Ecto neural progenitor cell (in vitro differentiated cells): ENCODE results near the gene IPO9.
A peak's percentile ranks its signal among the peaks of the same experiment; 100 is the strongest.
"Not testable (repeated sequence)": the region's sequence is repeated elsewhere in the genome, so short reads cannot be mapped to it uniquely, and the experiment has no call there.

Experiments
- DNase-seq: peaks from one replicate; pipeline ENCODE4 v3.0.0-alpha.2; 2018; ENCODE audit warnings: low spot score

Gene IPO9

DNA sequence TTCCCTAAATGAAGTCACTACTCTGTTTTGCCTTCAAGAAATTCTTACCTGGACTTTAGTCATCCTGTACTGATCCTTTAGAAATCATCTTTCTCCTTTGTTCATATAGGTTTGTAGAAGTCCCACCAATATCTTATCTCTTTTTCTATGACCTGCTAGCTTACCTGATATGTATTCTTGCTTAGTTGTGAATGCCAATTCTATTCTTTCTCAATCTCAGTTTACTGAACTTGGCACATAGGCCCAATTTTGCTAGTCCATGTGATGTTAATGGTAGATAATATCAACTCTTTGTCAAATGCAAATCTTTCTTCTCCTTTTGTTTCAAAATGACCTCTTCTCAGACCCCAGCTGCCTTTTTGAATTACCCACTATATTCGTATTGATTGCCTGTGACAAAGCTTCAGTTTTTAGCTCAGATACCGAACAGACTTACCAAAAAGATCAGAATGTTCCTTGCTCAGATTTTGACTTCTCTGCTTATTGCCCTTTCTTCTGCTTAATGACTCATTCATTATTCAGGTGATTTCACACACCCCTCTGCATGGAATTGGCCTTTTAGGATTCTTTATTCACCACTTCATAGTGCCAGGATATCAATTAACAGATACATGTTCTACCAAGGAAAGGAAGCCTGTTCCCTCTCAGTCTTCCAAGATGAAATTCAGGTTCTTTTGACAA lies 20.6 kb downstream of the IPO9 start:
- no peak for DNase-seq

DNA sequence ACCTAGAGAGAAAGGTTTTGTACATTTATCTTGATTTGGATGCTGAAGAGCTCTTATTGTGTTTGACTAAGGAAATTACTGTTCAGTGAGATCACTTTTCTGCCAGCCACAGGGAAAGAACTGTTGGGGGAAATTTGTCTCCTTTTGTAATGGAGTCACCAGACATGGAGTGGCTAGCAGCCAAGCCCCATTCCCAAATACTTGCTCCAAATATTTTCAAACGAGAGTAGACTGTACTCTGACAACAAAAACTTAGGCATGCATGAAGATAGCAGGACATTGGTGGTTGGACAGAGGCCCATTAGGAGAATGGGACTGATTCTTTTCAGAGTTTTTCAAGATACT lies 21.1 kb downstream of the IPO9 start:
- no peak for DNase-seq

DNA sequence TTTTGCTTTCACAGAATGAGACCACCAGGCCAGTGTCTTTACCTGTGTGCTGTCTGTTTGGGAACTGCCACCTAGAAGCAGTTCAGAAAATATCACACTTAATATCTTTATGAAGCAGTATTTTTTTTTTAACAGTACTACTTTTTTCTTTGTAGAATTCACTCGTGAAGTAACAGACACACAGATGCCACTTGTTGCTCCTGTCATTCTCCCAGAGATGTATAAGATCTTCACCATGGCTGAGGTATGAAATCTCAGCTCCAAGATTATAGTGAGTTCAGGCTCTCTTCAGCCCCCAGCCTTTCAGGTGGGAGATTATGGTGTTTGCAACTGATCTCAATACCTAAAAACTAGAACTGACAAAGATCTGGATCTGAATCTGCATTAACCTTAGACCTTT lies 23.0 kb downstream of the IPO9 start:
- no peak for DNase-seq

DNA sequence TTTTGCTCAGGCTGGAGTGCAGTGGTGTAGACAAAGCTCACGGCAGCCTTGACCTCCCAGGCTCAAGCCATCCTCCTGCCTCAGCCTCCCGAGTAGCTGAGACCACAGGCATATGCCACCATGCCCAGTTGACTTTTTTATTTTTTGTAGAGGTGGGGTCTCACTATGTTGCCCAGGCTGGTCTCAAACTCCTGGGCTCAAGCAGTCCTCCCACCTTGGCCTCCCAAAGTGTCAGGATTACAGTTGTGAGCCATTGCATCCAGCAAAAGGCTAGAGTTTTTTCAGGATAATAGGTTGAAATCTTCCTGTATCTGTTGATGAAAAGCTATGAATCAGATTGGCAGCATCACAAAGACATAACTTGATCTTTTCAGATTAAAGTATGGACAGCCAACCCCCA lies 27.8 kb downstream of the IPO9 start:
- not testable (repeated sequence) for DNase-seq

DNA sequence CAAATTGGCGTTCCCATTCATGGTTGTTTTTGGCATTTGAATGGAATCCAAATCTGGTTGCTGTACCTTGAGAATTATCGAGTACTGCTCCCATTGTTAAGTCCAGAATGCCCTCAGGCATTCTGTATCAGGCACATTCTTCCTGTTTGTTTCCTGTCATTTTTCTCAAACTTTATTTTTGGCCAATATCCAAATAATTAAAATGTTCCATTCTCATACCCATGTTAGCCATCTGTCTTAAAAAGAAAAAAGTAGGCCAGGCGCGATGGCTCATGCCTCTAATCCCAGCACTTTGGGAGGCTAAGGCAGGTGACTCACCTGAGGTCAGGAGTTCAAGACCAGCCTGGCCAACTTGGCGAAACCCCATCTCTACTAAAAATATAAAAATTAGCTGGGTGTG lies 30.5 kb downstream of the IPO9 start:
- no peak for DNase-seq

DNA sequence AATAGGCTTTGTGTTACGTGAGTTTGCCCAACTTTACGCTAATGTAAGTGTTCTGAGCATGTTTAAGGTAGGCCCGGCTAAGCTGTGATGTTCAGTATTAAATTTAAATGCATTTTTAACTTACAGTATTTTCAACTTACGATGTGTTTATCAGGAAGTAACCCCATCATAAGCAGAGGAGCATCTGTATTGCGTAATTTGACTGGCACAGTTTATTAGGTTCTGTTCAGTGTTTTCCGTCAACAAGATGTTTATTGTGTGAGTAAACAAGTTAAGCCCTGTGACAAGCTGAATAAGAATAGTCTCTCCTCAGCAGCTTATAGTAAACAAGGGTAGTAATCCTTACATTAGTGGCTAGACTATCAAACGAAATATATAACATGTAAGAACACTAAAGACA lies 32.5 kb downstream of the IPO9 start:
- DNase-seq = no peak

- no peak for DNase-seq
Observed at GRCh38 chr1:201870397-201870796, 41.4 kb downstream of the IPO9 start.

DNA sequence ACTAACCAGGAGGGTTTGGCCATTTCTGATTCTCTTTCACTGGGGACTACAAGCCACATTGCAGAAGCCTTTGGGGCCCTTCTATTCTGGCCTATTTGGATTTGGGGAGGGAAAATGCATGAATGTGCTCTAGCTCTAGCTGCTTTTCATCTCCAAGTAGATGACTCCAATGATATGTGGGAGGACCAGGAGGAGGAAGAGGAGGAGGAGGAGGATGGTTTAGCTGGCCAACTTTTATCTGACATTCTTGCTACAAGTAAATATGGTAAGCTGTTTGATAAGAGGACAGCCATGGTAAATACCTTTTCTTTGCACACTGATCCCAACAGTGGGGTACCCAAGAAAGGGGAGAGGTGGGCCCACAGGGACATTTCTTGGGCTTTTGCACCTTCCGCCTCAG lies 45.7 kb downstream of the IPO9 start:
- no peak for DNase-seq

- DNase-seq = no peak
Observed at GRCh38 chr1:201876148-201876818, 47.3 kb downstream of the IPO9 start.

GRCh38 chr1:201877877-201878401 lies 49.0 kb downstream of the IPO9 start:
- DNase-seq = no peak

- no peak for DNase-seq
Observed at GRCh38 chr1:201880928-201881571, 52.1 kb downstream of the IPO9 start.

DNA sequence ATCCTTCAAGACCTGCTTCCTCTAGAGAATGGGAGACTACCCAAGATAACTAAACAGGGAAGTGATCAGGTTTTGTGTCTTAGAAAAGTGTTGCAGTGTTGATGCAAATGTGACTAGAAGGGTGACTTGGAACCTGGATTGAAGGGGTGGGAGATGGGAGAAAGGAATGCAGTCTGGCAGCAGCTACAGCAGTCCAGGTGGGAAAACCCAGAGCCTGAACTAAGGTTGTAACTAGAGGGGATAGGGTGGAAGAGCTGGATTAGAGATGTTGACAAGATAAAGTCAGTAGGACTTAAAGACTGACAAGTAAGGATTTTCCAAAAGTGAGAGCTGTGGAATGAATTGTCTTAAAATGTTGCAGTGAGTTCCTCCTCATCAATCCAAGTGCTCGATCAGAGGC lies 52.7 kb downstream of the IPO9 start:
- no peak for DNase-seq

- no peak for DNase-seq
Observed at GRCh38 chr1:201882665-201883132, 53.7 kb downstream of the IPO9 start.

GRCh38 chr1:201883266-201883665 lies 54.3 kb downstream of the IPO9 start:
- no peak for DNase-seq

DNA sequence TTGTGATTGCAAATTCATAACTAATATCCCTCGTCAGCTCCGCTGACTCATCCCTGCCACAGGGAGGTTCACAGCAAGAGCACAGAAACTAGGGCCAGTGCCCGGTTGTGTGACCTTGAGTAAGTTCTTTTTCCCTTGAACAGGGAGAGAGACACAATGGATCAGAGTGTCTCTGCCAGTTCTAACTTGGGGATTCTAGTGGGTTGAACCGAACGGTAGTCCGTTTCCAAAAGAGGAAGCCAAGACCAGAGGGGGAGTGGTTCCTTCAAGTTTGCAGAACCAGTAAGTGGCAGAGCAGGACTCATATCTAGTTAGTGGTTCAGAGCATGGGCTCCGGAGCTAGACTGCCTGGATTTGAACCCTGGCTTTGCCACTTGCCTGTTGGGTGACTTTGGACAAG lies 54.8 kb downstream of the IPO9 start:
- DNase-seq = no peak

DNA sequence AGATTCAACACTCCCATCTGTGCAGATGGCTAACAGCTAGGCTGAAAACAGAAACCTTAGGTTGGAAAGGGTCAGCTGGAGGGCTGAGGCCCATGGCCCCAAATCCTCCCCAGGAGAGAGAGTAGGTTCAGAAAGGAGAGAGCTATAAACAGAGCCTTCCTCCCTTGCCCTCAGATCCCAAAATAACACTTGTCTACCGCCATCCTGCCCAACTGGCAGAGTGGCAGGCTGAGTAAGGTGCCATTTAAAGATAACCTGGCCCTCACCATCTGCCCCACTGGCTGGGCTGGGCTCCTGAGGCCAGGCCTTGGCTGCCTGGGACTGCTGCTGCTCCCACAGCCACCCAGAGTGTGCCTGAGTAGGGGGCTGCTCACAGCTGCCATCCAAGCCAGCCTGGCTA lies 55.5 kb downstream of the IPO9 start:
- DNase-seq = no peak

DNA sequence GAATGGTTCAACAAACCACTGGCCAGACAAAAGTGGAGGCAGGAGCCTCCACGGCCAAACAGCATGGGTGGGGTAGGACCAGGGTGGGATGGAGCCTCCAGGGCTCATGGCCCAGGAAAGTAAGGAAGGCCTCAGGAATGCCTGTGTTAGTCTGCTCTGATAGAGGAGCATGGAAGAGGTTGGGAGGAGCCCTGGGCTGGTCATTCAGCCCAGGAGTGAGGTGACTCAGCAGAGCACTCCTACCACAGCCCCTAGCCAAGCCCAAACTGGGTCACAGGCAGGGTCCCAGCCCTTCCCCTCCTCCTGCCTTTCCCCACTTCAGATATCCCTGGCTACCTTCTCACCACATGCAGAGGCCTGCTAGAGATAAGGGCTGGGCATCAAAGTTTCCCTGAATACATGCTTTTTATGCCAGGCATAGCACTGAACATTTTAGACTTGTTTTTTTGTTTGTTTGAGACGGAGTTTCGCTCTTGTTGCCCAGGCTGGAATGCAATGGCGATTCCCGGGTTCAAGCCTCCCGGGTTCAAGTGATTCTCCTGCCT lies 56.6 kb downstream of the IPO9 start:
- DNase-seq = no peak

DNA sequence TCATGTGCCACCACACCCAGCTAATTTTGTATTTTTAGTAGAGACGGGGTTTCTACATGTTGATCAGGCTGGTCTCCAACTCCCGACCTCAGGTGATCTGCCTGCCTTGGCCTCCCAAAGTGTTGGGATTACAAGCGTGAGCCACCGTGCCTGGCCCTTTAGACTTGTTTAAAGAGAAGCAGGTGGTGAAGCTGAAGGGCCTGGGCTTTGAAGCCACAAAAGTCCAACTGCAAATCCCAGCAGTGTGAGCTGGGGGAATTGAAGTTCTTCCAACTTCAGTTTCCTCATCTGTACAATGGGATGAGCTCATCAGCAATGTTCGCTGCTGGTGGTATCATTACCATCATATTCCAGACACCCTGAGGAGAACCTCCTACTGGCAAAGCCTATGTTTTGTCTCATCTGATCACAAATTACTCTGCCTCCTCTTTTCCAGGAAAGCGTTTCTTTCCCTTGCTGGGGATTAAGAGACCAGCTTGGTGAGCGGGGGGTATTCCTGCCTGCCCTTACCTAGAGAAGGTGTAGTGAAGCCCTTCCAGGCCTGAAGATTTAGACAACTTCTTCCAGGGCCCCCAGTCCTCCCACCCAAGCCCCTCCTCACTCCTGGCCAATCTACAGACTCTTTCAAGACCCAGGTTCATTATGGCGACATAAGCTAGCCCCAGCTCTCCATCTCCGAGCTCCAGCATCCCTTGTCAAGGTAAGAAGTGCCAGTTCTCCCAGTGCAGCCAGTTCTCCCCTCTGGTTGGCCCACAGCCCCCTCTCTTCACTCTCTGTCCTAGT lies 57.3 kb downstream of the IPO9 start:
- DNase-seq = peak; percentile 35

- DNase-seq = peak; percentile 34
Observed at GRCh38 chr1:201887116-201887866, 58.3 kb downstream of the IPO9 start.

DNA sequence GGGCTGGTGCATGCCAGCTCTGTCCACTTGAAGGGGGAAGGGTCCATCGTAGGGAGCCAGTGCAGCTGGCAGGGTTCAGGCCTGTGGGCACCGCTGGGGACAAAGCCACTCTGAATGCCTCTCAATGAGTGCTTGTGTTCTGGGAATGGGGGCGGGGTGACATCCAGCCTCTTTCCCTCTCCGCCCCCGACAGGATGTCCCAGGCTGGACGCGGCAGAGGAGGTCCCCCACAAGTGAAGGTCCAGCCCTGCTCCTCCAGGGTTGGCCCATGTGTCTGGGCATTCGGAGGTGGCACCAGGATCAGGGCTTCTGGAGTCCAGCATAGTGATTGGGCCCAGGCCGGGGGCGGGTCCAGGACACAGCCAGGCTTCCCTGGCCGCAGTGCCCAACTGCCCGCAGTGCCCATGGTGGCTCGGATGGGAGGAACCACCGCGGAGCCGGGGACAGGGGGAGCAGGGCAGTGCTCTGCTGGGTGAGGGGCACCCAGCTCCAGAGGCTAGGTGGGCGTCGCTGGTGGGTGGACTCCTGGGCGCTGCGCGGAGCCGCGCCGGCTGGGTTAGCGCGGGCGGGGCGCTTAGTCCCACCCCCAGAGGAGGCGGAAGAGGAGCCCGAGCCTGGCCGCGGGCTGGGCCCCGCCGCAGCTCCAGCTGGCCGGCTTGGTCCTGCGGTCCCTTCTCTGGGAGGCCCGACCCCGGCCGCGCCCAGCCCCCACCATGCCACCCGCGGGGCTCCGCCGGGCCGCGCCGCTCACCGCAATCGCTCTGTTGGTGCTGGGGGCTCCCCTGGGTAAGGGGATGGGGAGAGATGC lies 59.5 kb downstream of the IPO9 start, which contains the start of gene SHISA4:
SHISA4 (plus strand) TSS at position 617 of the 808 bp plus-strand sequence; CDS start at position 714, 97 bp downstream.
- DNase-seq = peak; percentile 73
